ENCODE measurements around the gene SLC16A6.
"Not testable (repeated sequence)": the region's sequence is repeated elsewhere in the genome, so short reads cannot be mapped to it uniquely, and the experiment has no call there.

DNA sequence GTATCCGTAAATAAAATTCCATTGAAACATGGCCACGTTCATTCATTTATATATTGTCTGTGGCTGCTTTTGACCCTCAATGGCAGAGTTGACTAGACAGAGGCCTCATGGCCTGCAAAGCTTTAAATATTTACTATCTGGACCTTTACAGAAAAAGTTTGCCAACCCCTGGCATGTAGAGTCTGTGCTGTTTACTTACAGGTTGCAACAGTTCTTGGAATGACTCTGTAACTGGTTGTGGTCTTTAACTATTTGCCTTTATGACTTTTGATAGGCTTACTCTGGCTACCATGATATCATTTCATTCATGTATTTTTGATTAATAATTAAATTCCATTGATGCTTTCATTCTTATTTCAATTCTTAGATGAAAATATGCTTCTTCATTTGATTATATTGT is 25.1 kb downstream of the SLC16A6 start:
- TF ChIP-seq, protein P1, sequence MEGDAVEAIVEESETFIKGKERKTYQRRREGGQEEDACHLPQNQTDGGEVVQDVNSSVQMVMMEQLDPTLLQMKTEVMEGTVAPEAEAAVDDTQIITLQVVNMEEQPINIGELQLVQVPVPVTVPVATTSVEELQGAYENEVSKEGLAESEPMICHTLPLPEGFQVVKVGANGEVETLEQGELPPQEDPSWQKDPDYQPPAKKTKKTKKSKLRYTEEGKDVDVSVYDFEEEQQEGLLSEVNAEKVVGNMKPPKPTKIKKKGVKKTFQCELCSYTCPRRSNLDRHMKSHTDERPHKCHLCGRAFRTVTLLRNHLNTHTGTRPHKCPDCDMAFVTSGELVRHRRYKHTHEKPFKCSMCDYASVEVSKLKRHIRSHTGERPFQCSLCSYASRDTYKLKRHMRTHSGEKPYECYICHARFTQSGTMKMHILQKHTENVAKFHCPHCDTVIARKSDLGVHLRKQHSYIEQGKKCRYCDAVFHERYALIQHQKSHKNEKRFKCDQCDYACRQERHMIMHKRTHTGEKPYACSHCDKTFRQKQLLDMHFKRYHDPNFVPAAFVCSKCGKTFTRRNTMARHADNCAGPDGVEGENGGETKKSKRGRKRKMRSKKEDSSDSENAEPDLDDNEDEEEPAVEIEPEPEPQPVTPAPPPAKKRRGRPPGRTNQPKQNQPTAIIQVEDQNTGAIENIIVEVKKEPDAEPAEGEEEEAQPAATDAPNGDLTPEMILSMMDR (IDR thresholded peaks at IDR 0.05), result not testable (repeated sequence)
- not testable (repeated sequence) for TF ChIP-seq ZFX (IDR thresholded peaks at IDR 0.05; ENCODE audit: borderline replicate concordance)
